ENCODE data around the gene OTOGL.

Gene OTOGL

GRCh38 chr12:80257920-80258319 is 158.6 kb downstream of the OTOGL start:
- TF ChIP-seq, protein P1, sequence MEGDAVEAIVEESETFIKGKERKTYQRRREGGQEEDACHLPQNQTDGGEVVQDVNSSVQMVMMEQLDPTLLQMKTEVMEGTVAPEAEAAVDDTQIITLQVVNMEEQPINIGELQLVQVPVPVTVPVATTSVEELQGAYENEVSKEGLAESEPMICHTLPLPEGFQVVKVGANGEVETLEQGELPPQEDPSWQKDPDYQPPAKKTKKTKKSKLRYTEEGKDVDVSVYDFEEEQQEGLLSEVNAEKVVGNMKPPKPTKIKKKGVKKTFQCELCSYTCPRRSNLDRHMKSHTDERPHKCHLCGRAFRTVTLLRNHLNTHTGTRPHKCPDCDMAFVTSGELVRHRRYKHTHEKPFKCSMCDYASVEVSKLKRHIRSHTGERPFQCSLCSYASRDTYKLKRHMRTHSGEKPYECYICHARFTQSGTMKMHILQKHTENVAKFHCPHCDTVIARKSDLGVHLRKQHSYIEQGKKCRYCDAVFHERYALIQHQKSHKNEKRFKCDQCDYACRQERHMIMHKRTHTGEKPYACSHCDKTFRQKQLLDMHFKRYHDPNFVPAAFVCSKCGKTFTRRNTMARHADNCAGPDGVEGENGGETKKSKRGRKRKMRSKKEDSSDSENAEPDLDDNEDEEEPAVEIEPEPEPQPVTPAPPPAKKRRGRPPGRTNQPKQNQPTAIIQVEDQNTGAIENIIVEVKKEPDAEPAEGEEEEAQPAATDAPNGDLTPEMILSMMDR (conservative IDR thresholded peaks at IDR 0.05; ENCODE audit: low read depth, low read length) = no peak
- no peak overlapping the region for H3K4me3 ChIP-seq (ENCODE audit: low read length)
- no peak for DNase-seq (ENCODE audit: low read depth)

GRCh38 chr12:80260269-80260668 is 160.9 kb downstream of the OTOGL start:
- TF ChIP-seq, protein P1 (conservative IDR thresholded peaks at IDR 0.05; ENCODE audit: low read depth, low read length) = no peak
- DNase-seq (ENCODE audit: low read depth) = no peak
- no peak overlapping the region for H3K4me3 ChIP-seq (ENCODE audit: low read length)

- TF ChIP-seq, protein P1 (conservative IDR thresholded peaks at IDR 0.05; ENCODE audit: low read depth, low read length) = no peak
- no peak for DNase-seq (ENCODE audit: low read depth)
- H3K4me3 ChIP-seq (ENCODE audit: low read length) = no peak overlapping the region
These were observed 162.1 kb downstream of the OTOGL start for GRCh38 chr12:80261403-80261802.

DNA sequence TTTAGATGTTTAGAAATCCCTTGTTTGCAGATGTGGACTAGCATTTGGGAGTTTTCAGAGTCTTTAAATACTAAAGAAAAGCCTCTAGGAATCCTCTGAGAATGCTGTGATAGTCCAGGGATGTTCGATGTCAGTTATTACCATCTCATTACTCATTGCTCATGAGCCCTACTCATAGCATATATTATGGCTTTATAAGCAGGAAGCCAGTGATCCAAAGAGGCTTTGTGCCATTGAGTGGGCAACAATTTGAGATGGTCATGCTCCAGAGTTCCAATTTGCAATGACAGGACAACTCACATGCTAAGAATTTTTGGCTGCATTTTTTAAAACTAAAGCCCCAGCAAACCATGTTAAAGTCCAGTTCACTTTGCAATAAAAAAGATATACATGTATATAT is 163.0 kb downstream of the OTOGL start:
- no peak overlapping the region for H3K4me3 ChIP-seq (ENCODE audit: low read length)
- no peak for DNase-seq (ENCODE audit: low read depth)
- TF ChIP-seq, protein P1 (conservative IDR thresholded peaks at IDR 0.05; ENCODE audit: low read depth, low read length) = no peak

- no peak overlapping the region for H3K4me3 ChIP-seq (ENCODE audit: low read length)
- DNase-seq (ENCODE audit: low read depth) = no peak
- TF ChIP-seq, protein P1 (conservative IDR thresholded peaks at IDR 0.05; ENCODE audit: low read depth, low read length) = no peak
These were observed 163.4 kb downstream of the OTOGL start for GRCh38 chr12:80262771-80263170.

- no peak for DNase-seq (ENCODE audit: low read depth)
- H3K4me3 ChIP-seq (ENCODE audit: low read length) = no peak overlapping the region
- TF ChIP-seq, protein P1 (conservative IDR thresholded peaks at IDR 0.05; ENCODE audit: low read depth, low read length) = no peak
These were observed 165.0 kb downstream of the OTOGL start for GRCh38 chr12:80264386-80264785.

DNA sequence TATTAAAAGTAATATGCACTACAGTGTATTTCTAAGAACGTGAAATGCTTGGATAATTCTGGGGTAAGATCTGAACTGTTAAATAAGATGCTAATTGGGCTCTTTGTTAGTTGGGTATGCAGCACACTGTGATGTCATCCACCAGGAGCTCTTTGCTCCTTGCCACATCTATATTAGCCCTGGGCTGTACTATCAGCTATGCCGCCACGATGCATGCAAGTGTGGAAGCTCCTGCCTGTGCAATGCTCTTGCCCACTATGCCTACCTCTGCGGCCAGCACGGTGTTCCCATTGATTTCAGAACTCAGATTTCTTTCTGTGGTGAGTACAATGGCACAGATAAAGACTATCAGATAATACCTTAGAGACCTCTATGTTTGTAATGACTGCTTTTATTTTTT is 165.6 kb downstream of the OTOGL start:
- no peak overlapping the region for H3K4me3 ChIP-seq (ENCODE audit: low read length)
- no peak for DNase-seq (ENCODE audit: low read depth)
- TF ChIP-seq, protein P1 (conservative IDR thresholded peaks at IDR 0.05; ENCODE audit: low read depth, low read length) = no peak

All from retinal pigment epithelial cell (primary cell).